AG08396 (cell line): ENCODE results near the gene CHD9NB.

Source experiments
- DNase-seq: peaks from one replicate; pipeline ENCODE4 v3.0.0; 2012; ENCODE audit warnings: low spot score, mixed read lengths

CHD9NB gene

GRCh38 chr16:53052519-53053501 lies at the start of gene CHD9NB:
Gene CHD9NB (minus strand): TSS chr16:53052897. CDS start chr16:53044158, 8,739 bp downstream.
- DNase-seq: peak; percentile 84

DNA sequence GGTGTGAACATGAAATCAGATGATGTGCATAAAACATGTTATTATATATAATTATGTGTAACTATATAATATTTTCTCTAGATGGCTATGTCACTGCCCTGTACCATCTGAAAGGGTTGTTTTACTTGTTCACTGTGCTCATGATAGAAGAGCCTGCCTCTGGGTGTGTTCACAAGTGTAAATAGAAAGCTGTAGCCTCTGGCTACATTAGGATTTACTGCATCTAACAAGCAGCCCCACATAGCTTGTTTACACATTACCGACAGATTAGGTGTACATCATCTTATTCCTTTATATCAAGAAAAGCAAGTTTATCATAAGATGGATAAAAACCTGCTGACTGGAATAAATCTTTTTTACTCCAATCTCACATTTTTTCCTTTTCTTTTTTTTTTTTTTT lies 48.2 kb upstream of the CHD9NB start:
- DNase-seq: no peak

GRCh38 chr16:53100131-53100748 lies 47.5 kb upstream of the CHD9NB start:
- no peak for DNase-seq

DNA sequence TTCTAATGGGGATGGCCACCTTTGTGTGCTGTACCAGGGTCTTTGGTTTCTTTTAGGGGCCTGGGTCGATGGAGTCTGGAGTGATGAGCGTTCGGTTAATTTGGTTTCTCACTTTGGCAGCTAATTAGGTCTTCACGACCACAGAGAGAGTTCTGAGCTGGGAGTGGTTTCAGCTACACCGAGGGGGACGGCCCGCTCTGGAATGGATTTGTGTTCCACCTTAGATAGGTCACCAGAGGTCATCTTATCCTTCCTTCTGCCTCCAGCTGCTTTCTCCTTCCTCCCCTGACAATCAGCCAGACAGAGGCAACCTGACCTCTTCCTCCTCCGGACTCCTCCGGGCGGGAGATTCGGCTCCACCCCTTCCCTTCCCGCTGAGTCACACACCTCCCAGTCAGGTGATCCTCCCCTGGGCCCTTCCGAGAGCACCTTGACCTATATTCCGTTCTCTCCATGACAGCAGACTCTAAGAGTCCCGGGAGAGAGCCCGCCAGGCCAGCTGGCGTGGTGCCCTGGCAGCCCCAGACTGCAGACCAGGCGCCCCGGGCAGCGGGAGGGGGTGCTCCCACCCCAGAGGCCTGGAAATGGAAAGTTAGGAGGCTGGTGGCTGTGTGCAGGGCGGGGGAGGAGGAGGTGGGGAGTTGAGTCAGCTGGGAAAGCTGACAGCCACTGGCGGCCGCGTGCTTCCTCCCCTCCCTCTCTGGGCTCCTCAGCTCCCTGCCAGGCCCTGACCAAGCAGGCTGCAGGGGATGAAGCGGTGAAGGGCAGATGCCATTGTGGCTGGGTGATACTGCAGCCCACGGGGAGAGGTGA lies 46.8 kb upstream of the CHD9NB start:
- peak; percentile 80 for DNase-seq

DNA sequence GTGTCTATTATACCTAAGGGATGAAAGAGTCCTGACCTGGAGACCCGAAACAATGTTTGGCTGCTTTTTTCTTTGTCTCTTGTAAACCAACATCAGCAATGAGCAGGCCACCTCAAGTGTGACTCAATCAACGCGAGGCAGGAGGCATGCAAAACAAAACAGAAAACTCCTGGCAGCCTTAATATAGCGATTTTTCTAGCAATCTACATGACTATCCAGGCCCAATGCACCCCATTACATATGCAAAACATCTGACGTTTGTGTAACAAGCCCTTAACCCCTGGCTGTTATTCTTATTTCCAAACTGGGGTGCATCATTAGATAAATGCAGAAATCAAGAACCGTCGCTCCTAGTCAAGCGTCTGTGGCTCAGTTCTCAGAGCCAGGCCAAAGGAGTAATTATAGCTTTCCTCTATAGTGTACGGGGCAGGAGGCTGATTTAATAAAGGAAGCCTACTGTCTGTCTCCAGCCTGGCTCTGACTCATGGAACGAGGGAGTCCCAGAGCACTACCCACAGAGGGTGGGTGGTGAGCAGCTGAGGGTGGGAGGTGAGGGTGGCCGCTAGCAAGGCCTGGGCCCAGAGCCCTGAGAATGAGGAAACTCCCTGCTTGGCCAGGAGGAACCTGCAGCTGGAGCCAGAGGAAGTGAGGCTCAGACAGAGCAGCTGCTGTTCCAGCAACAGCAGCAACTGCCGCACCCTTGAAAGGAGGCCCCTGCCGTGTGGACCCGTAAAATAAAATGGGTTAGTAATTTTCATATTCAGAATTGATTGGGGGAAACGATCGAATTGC lies 46.0 kb upstream of the CHD9NB start:
- peak; percentile 76 for DNase-seq

- no peak for DNase-seq
Observed at GRCh38 chr16:53097190-53097589, 44.5 kb upstream of the CHD9NB start.

DNA sequence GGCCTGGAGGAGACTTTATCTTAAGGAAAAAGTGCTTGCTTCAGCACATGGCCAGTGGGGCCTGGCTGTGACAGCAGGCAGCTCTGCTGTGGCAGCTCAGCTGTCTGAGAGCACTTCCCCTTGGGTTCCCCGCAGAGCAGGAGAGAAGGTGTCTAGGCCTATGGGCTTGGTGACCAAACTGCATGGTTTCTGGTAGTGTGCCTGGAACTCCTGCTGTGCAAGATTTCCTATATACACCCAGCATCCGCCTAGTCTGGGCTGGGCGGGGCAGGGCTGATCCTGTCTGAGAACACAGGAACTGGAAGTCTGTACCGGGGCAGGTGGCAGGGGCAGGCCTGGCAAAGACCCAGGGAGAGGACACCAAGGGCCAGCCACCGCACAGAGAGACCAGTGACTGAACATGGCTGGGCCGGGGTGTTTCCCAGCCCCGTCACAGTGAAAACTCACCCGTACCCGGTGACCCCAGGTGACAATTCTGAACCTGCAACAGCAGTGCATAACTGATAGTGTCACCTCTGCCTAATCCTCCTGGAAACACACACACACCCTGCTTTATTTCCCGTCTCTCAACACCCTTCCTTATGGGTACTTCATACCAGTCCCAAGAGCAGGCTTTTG lies 41.4 kb upstream of the CHD9NB start:
- no peak for DNase-seq

GRCh38 chr16:53093162-53093744 lies 40.6 kb upstream of the CHD9NB start:
- DNase-seq: no peak

- no peak for DNase-seq
Observed at GRCh38 chr16:53092284-53092683, 39.6 kb upstream of the CHD9NB start.

- DNase-seq: peak; percentile 57
Observed at GRCh38 chr16:53091466-53092211, 38.9 kb upstream of the CHD9NB start.

DNA sequence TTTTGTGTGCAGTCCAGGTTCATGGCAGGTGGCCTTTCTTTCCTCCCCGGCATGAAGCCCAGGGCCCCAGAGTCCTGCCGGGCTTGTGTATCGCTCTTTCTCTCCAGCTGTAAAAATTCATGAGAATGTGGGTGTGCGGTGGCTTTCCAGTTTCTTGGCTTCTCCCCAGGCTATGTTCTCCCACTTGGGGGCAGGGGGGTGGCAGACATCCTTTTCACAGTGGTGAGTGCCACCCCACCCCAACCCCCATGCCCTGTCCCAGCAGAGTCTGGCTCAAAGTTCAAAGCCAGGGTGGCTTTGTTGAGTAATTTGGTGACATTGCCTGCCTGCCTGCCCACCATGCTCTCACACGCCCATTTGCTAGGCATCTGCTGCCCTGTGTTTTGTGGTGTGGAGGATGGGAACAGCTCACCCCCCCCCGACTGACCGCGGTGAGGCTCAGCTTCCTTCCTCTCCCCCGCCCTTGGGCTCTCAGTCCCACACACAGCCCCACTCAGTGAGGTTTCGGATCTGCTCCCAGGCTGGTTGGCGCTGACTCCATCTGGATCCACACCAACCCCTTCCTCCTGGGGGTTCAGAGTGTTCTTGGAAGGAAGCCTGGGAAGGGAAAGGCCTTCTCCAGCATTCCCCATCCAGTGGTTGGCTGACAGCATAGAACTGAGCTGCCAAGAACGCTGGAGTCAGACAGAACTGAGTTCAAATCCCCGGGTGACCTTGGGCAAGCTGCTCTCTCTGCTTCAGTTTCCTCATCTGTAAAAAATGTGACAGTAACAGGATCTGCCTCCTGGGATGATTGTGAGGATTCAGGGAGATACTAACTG lies 38.1 kb upstream of the CHD9NB start:
- DNase-seq: peak; percentile 84

- no peak for DNase-seq
Observed at GRCh38 chr16:53090286-53090590, 37.5 kb upstream of the CHD9NB start.

DNA sequence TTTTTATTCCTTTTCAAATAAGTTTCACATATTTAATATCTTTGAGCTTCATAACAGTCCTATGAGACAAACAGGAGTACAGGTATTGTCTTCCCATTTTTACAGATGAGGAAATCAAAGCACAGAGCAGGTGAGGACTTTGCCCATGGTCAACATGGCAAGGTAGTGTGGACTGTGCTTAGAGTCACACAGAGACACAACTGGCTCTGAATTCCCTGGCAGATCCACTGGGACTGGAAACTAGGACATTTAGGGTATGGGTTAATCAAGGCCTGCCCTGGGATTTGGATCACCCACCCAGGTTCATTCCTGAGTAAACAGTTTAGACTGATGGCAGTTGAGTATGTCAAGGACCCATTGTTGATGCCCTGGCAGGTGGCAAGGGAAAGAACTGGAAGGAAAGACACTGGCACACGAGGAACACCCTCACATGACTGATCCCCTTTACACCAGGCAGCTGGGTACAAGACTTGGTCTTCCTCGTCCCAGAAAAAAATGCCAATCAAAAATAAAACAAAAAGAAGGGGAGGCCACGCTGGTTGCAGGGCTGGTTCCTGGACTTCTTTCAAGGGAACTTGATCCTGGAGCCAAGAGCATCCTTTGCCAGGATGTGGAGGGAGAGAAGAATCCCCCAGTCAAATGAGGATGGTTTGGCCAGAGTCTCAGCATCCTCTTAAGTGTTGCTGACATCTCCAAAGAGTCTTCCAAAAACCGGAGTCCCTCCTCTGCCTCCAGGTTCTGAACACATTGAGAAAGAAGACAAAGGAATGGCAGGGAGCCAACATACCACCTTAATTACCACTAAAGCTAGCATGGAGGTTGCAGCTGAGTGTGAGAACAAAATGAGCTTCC lies 37.0 kb upstream of the CHD9NB start:
- DNase-seq: no peak

- no peak for DNase-seq
Observed at GRCh38 chr16:53087101-53087500, 34.4 kb upstream of the CHD9NB start.

DNA sequence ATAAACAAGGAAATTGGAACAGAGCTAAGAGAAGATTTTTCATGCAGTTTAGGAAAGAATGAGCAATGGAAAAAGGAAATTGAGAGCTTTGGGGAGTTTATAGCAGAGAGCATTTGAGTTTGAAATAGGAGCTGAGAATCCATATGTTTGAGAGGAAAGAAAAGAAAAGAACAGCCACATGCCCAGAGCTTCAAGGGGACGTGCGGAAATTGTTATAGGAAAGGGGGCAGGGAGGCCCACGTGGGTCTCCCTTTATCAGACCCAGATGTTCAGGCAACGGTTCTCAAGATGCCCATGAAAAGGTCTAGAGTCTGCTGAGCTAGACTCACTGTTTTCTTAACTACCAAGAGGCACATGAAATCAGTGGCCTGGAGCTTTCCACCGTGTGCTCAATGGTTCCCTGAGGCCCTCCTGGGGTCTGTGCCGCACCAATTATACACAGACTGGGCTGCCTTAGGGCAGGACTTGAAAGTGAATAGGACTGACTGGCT lies 33.3 kb upstream of the CHD9NB start:
- no peak for DNase-seq

DNA sequence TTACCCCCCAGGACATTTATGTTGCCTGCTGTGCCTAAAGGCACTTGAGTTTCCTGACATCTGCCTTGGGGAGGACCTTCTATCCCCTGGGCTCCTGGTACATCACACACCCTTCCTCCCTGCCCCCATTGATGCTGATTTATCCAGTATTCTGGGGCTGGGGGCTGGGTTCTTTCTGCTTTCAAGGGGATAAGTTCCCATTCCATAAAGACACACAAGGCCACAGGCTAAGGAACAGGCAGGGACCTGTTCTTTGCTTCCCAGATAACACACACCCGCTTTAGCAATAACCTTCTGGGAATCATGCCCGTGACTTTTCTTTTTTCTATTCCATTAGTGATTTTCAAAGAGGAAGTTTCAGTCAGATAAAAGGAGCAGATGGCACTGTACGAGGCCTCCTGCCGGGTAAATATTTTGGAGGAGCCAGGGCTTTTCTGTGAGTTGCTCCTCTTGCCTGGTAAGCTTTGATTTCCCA lies 32.7 kb upstream of the CHD9NB start:
- no peak for DNase-seq

DNA sequence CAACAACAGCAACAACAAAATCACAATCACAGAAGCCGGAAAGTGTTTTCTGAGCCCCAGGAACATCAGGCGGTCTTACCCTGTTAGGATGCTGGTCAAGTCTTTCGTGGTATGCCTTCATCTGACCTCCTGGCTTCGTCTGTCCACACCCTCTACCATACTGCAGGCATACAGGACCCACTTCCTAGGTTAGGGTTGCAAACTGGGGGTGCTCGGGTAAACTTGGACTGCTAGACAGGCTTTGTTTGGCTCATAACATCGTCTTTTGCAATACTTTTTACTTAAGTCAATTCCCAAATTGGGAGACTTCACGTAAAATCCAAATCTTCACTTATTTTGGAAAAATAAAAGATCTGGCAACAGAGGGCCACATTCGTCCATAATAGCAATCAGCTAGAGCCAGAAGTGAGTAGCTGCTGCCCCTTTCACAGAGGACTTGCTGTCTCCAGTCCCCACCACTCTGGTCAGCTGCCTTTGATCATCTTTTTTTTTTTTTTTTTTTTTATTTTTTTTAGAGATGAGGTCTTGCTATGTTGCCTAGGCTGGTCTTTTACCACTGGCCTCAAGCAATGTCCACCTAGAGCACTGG lies 32.1 kb upstream of the CHD9NB start:
- no peak for DNase-seq

DNA sequence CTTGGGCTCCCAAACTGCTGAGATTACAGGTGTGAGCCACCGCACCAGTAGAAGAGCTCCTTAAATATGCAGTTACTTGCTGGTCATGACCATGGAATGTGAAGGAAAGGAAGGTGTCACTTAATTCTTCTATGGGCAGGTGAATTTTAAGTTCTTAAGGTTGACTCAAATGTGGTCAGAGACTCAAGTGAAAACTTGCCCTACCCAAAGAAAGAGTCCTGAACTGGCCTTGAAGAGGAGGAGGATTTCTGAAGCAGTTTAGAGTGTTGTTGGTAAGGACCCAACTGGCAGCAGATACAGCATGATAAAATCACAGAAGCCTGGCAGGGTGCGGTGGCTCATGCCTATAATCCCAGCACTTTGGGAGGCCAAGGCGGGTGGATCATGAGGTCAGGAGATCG lies 31.4 kb upstream of the CHD9NB start:
- DNase-seq: no peak
